GM23338 (cell line): Measurements from ENCODE around the gene DHRSX.

Experiments used
- CREB1 ChIP-seq: fragments of 250-450 bp; sonication (Bioruptor Pico); IDR thresholded peaks from 2 replicates; pipeline ENCODE4 v1.5.0; 2020; ENCODE audit warnings: low read depth, mild to moderate bottlenecking, moderate library complexity
- CTCF ChIP-seq, 2 experiments: fragments of 200-600 bp in 1 of 2; sonication (generic) in 1 of 2; conservative IDR thresholded peaks; 2 replicates each; pipeline versions ENCODE4 v1.5.1 to v1.6.1; 2016 to 2017; ENCODE audit warnings: antibody characterized with exemption in 2 of 2, low read depth in 2 of 2, mild to moderate bottlenecking in 2 of 2, moderate library complexity in 1 of 2
- EZH2 ChIP-seq: fragments of 200-600 bp; sonication (generic); IDR thresholded peaks from one replicate; pipeline ENCODE4 v1.8.0; 2017; ENCODE audit warnings: antibody characterized with exemption, mild to moderate bottlenecking, low read depth; ENCODE audit not compliant: unreplicated experiment
- EZH2phosphoT487 ChIP-seq: fragments of 200-600 bp; sonication (generic); IDR thresholded peaks from one replicate; pipeline ENCODE4 v1.8.1; 2018; ENCODE audit warnings: antibody characterized with exemption; ENCODE audit not compliant: unreplicated experiment
- POLR2AphosphoS5 ChIP-seq: IDR thresholded peaks from 2 replicates; pipeline ENCODE4 v1.6.1; 2016; ENCODE audit warnings: antibody characterized with exemption, low read depth
- STAT1 ChIP-seq: IDR thresholded peaks from one replicate; pipeline ENCODE4 v1.6.1; 2016; ENCODE audit warnings: antibody characterized with exemption; ENCODE audit not compliant: unreplicated experiment
- ZNF331 ChIP-seq: fragments of 250-450 bp; sonication (Bioruptor Pico); IDR thresholded peaks from 2 replicates; pipeline ENCODE4 v1.5.0; 2020; ENCODE audit warnings: low read depth, mild to moderate bottlenecking, moderate library complexity

GRCh38 chrX:2418000-2418399 is 82.8 kb downstream of the DHRSX start:
- TF ChIP-seq EZH2phosphoT487 (no peak), CTCF (conservative IDR thresholded peaks at IDR 0.05; ENCODE audit: low read depth in 2 of 2) (no peak), EZH2 (no peak), CREB1 (no peak), POLR2AphosphoS5 (no peak), ZNF331 (no peak), STAT1 (no peak)
